ENCODE data around the gene INVS. TPM values are rescaled to one million over a fixed set of nuclear protein-coding genes. Genes with fewer than 3 reads are reported as not detected.

INVS gene
- total RNA-seq = 10 to 100 TPM; 14.7 to 43.0 (median 23.3) TPM

- DNase-seq (peak; percentile 92 to 100), ATAC-seq (ENCODE audit: low FRiP score in 2 of 2) (peak; percentile 98 to 100)
- no peaks in the 10 kb centered on the region for H3K9me3 ChIP-seq
- H3K36me3 ChIP-seq = peaks cover 0 to 7% (median 4%) of the 10 kb centered on the region in 4 donors
- peak within 1 kb of the TSS; percentile 83 to 93 (median 92) for H3K4me3 ChIP-seq
- 1 to 2% methylated on average over 20 to 39 of the region's 54 CpGs for WGBS, 2 donors
- peak within 1 kb of the TSS; percentile 91 to 96 (median 95) for H3K27ac ChIP-seq
- TF ChIP-seq POLR2A (IDR thresholded peaks at IDR 0.05) (peak in 3 of 4 donors; percentile 82 to 93 (median 84)), POLR2AphosphoS5 (IDR thresholded peaks at IDR 0.05) (peak; percentile 94 to 95), EP300 (IDR thresholded peaks at IDR 0.05) (peak in 1 of 4 donors; percentile 44), CTCF (IDR thresholded peaks at IDR 0.05) (no peak)
- peaks cover 28 to 42% (median 29%) of the 10 kb centered on the region in 4 donors for H3K4me1 ChIP-seq
- no peaks in the 10 kb centered on the region for H3K27me3 ChIP-seq
Observed at GRCh38 chr9:100098887-100099721, at the start of gene INVS, which contains the start of gene ERP44. INVS (plus strand) TSS chr9:100099243; CDS start chr9:100104522, 5,279 bp downstream. ERP44 (minus strand) TSS chr9:100099000; CDS start chr9:100098840, 160 bp downstream.

GRCh38 chr9:100049551-100049950 is 49.5 kb upstream of the INVS start:
- H3K4me1 ChIP-seq = peaks cover 0 to 5% (median 2%) of the 10 kb centered on the region in 4 donors
- no peak overlapping the region for H3K27ac ChIP-seq
- no peak for ATAC-seq (ENCODE audit: low FRiP score in 2 of 2)
- no peaks in the 10 kb centered on the region for H3K9me3 ChIP-seq
- H3K27me3 ChIP-seq = no peaks in the 10 kb centered on the region
- DNase-seq = no peak
- peaks cover 0 to 23% (median 3%) of the 10 kb centered on the region in 4 donors for H3K36me3 ChIP-seq
- 60 to 71% methylated on average over 1 of the region's 1 CpG for WGBS, 2 donors
- TF ChIP-seq EP300 (IDR thresholded peaks at IDR 0.05) = no peak
- no peak for TF ChIP-seq CTCF (IDR thresholded peaks at IDR 0.05)
- TF ChIP-seq POLR2A (IDR thresholded peaks at IDR 0.05) = no peak
- TF ChIP-seq POLR2AphosphoS5 (IDR thresholded peaks at IDR 0.05) = no peak
- H3K4me3 ChIP-seq = no peak overlapping the region

GRCh38 chr9:100052375-100052774 is 46.7 kb upstream of the INVS start:
- H3K9me3 ChIP-seq = no peaks in the 10 kb centered on the region
- TF ChIP-seq POLR2A (IDR thresholded peaks at IDR 0.05) = no peak
- no peak for TF ChIP-seq EP300 (IDR thresholded peaks at IDR 0.05)
- no peak for TF ChIP-seq POLR2AphosphoS5 (IDR thresholded peaks at IDR 0.05)
- TF ChIP-seq CTCF (IDR thresholded peaks at IDR 0.05) = no peak
- WGBS, 2 donors = 60 to 69% methylated on average over 6 of the region's 6 CpGs
- DNase-seq = no peak
- H3K27me3 ChIP-seq = no peaks in the 10 kb centered on the region
- H3K27ac ChIP-seq = no peak overlapping the region
- peaks cover 0 to 30% (median 3%) of the 10 kb centered on the region in 4 donors for H3K36me3 ChIP-seq
- H3K4me3 ChIP-seq = no peak overlapping the region
- no peak for ATAC-seq (ENCODE audit: low FRiP score in 2 of 2)
- peaks cover 0 to 5% (median 2%) of the 10 kb centered on the region in 4 donors for H3K4me1 ChIP-seq

- no peak for ATAC-seq (ENCODE audit: low FRiP score in 2 of 2)
Observed at GRCh38 chr9:100056561-100056960, 42.5 kb upstream of the INVS start.

GRCh38 chr9:100057624-100058023 is 41.4 kb upstream of the INVS start:
- H3K4me3 ChIP-seq = no peak overlapping the region
- ATAC-seq (ENCODE audit: low FRiP score in 2 of 2) (no peak), DNase-seq (no peak)
- H3K4me1 ChIP-seq = no peaks in the 10 kb centered on the region
- H3K27ac ChIP-seq = no peak overlapping the region
- TF ChIP-seq CTCF (IDR thresholded peaks at IDR 0.05) (no peak), POLR2AphosphoS5 (IDR thresholded peaks at IDR 0.05) (no peak), POLR2A (IDR thresholded peaks at IDR 0.05) (no peak), EP300 (IDR thresholded peaks at IDR 0.05) (no peak)
- no peaks in the 10 kb centered on the region for H3K27me3 ChIP-seq
- no peaks in the 10 kb centered on the region for H3K9me3 ChIP-seq
- H3K36me3 ChIP-seq = peaks cover 0 to 31% (median 8%) of the 10 kb centered on the region in 4 donors

More at GRCh38 chr9:100056561-100056960, 42.5 kb upstream of the INVS start:
- Histone ChIP-seq H3K27me3 (no peaks in the 10 kb centered on the region), H3K9me3 (no peaks in the 10 kb centered on the region), H3K4me1 (no peaks in the 10 kb centered on the region), H3K36me3 (peaks cover 0 to 40% (median 8%) of the 10 kb centered on the region in 4 donors), H3K27ac (no peak overlapping the region), H3K4me3 (no peak overlapping the region)
- DNase-seq = no peak
- 90 to 99% methylated on average over 2 of the region's 2 CpGs for WGBS, 2 donors
- no peak for TF ChIP-seq EP300 (IDR thresholded peaks at IDR 0.05)

All from upper lobe of left lung (tissue), 6 donors.